Fibroblast of skin of left quadriceps (primary cell): Measurements from ENCODE around the gene ADAMTS7.
"Not testable (repeated sequence)": the region's sequence is repeated elsewhere in the genome, so short reads cannot be mapped to it uniquely, and the experiment has no call there.

Experiments
- DNase-seq, 2 experiments: peaks; one replicate each; pipeline ENCODE4 v3.0.0-alpha.2; 2013; ENCODE audit warnings: low read depth in 2 of 2

ADAMTS7 gene, protein sequence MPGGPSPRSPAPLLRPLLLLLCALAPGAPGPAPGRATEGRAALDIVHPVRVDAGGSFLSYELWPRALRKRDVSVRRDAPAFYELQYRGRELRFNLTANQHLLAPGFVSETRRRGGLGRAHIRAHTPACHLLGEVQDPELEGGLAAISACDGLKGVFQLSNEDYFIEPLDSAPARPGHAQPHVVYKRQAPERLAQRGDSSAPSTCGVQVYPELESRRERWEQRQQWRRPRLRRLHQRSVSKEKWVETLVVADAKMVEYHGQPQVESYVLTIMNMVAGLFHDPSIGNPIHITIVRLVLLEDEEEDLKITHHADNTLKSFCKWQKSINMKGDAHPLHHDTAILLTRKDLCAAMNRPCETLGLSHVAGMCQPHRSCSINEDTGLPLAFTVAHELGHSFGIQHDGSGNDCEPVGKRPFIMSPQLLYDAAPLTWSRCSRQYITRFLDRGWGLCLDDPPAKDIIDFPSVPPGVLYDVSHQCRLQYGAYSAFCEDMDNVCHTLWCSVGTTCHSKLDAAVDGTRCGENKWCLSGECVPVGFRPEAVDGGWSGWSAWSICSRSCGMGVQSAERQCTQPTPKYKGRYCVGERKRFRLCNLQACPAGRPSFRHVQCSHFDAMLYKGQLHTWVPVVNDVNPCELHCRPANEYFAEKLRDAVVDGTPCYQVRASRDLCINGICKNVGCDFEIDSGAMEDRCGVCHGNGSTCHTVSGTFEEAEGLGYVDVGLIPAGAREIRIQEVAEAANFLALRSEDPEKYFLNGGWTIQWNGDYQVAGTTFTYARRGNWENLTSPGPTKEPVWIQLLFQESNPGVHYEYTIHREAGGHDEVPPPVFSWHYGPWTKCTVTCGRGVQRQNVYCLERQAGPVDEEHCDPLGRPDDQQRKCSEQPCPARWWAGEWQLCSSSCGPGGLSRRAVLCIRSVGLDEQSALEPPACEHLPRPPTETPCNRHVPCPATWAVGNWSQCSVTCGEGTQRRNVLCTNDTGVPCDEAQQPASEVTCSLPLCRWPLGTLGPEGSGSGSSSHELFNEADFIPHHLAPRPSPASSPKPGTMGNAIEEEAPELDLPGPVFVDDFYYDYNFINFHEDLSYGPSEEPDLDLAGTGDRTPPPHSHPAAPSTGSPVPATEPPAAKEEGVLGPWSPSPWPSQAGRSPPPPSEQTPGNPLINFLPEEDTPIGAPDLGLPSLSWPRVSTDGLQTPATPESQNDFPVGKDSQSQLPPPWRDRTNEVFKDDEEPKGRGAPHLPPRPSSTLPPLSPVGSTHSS (N-terminal part only)

DNA sequence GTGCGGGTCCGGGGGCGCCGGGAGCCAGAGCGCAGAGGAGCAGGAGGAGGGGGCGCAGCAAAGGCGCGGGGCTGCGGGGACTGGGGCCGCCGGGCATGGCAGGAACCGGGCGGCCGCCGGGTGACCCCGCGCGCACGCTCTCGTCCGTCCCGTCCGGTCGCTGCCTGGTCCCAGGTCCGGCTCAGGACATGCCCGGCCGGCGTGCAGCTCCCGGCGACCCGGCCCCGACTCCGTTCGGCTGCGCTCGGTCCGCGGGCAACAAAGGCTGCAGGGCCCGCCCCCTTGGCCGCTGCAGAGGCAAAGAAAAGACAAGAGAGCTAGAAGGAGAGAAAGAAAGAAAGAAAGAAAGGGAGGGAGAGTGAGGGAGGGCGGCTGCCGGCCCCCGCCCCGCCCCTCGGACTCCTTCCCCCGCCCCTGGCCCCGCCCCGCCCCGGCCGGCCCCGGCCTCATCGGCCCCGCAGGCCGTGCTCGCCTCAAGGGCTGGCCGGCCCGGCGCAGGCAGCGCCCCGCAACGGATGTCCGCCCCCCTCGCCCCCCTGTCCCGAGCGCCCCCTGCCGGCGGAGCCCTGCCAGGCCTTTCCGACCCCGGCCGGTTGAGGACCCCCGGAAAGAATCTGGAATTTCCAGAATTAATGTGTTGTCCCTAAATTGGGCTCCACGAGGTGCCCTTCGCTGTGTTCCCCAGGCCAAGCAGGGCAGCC, at the start of gene ADAMTS7:
Gene ADAMTS7 (minus strand): TSS at position 341 of the 701 bp plus-strand sequence. CDS start 244 bp downstream, at position 97.
- peak; percentile 36 to 49 for DNase-seq

DNA sequence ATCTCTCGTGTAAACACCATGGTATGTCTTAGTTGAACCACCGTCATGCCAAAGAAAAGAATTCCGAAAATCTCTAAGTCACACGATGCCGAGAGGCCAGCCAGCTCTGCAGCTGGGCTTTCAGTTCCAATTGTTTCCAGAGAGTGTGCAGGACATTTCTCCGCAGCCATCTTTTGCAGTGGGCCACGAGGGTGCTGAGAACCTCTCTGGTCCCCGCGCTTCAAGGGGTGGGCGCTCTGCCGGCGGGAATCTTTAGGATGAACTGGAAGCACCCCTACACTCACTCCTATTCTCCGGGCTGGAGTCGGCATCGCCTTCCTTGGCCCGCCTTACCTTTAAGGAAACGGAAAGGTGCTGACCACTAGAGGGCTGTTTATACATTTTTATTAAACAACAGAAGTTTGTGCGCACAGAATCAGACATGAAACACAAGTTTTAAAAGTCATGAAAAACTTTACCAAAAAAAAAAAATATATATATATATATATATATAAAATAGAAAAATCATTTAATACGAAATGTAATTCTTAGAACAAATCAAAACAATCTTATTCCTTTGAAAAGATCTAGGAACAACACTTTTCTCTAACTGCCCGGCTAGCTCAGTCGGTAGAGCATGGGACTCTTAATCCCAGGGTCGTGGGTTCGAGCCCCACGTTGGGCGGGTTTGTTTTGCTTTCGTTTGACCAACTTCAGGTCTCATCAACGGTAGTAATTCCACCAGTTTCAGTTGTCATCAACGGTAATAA, 48.9 kb upstream of the ADAMTS7 start:
- peak; percentile 73 to 75 for DNase-seq

DNA sequence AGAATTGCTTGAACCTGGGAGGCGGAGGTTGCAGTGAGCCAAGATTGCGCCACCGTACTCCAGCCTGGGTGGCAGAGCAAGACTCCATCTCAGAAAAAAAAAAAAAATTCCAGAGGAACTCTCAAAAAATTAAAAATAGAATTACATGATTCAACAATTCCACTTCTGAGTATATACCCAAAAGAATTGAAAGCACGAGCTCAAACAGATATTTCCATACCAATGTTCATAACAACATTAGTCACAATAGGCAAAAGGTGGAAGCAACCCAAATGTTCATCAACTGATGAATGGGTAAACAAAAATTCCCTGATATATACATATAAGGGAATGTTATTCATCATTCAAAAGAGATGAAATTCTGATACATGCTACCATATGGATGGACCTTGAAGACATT, 44.5 kb upstream of the ADAMTS7 start:
- DNase-seq = peak; percentile 72 to 76

DNA sequence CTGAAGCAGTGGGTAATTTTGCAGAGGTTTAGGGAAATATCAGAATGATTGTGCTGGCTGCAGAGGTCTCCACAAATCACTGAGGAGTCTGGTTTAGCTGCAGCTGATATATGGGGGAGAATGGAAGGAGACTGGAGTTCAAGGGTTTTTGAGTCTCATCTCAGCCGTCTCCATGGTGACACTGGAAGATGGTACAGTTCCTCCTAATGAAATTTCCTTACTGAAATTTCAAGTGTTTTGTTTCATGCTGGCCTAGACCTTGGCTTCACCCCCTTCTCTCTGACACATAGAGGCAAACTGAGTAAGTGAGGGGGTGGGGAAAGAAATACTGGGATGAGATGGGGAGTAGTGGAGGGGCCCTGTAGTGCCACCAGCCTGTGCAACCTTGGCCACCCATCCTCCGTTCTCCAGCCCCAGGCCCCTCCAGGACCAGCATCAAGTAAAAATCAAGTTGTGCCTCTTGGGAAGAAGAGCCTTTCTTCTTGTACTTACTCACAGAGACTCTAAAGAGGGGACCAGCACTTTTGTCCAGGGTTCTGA, 43.6 kb upstream of the ADAMTS7 start:
- no peak for DNase-seq

DNA sequence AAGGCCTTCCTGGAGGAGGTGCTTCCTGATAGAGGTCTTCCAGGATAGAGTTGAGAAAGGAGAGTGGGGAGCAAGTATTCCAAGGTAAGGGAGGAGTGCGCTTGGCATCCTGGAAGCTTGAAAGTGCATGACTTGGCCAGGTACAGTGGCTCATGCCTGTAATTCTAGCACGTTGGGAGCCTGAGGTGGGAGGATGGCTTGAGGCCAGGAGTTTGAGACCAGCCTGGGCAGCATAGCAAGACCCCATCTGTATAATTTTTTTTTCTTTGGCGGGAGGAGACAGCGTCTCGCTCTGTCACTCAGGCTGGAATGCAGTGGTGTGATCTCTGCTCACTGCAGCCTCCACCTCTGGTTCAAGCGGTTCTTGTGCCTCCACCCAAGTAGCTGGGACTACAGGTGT, 42.2 kb upstream of the ADAMTS7 start:
- no peak for DNase-seq

DNA sequence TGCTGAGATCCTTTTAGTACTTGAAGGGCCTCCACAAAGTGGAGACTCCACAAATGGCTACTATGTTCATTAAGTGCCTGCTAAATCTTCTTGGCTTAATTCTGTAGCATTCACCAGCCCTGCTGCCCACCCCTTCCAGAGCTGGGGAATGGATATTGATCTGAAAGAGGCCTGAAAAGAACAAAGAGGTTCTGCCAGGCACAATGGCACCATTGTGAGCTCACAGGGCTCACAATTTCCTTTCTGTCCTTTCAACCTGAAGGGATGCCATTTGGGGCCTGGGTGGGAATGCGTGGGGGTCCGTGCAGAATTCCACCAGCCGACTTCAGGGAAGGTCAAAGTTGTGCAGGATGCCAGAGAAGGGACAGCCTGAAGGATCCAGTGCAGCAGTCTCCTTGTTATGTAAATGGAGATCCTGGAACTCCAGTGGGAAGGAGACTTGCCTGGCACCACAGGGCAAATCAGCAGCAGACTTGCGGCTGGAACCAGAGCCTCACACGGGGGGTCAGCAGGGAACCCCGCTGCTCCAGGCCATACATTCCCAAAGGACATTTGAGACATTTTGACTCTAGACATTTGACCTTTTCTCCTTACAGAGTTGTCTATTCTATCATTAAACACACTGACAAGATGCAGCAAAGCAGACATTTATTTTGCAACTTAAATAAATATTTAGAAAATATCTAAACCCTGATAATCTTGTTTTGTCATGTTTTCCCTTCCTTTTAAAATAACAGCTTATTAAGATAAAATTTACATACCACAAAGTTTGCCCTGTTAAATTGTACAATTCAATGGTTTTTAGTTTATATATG, 39.9 kb upstream of the ADAMTS7 start:
- DNase-seq = no peak

DNA sequence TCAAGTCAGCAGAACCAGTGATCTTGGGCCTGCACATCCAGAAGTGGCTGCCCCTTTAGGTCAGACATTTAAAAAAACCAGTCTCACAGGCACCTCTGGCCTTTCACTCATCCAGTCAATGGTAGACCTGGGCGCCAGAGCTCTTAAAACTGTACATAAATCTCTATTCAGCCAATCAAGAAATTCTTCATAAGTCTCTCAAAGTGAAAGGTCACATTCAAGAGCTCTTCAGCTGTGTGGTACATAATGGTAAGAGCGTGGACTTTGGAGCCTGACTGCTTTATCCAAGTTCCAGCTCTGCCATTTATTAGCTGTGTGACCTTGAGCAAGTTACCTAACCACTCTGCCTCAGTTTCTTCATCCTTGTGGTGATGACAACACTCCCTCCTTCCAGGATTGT, 39.1 kb upstream of the ADAMTS7 start:
- DNase-seq = no peak

DNA sequence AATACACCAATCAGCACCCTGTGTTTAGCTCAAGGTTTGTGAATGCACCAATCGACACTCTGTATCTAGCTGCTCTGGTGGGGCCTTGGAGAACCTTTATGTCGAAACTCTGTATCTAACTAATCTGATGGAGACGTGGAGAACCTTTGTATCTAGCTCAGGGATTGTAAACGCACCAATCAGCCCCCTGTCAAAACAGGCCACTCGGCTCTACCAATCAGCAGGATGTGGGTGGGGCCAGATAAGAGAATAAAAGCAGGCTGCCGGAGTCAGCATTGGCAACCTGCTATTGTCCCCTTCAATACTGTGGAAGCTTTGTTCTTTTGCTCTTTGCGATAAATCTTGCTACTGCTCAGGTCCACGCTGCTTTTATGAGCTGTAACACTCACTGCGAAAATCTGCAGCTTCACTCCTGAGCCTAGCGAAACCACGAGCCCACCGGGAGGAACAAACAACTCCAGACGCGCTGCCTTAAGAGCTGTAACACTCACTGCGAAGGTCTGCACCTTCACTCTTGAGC, 36.2 kb upstream of the ADAMTS7 start:
- DNase-seq = not testable (repeated sequence)

DNA sequence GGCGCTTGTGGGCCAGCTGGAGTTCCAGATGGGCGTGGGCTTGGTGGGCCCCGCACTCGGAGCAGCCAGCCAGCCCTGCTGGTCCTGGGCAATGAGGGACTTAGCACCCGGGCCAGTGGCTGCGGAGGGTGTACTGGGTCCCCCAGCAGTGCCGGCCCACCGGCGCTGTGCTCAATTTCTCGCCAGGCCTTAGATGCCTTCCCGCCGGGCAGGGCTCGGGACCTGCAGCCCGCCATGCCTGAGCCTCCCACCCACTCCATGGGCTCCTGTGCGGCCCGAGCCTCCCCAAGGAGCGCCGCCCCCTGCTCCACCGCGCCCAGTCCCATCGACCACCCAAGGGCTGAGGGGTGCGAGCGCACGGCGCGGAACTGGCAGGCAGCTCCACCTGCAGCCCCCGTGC, 35.6 kb upstream of the ADAMTS7 start:
- DNase-seq = not testable (repeated sequence)

DNA sequence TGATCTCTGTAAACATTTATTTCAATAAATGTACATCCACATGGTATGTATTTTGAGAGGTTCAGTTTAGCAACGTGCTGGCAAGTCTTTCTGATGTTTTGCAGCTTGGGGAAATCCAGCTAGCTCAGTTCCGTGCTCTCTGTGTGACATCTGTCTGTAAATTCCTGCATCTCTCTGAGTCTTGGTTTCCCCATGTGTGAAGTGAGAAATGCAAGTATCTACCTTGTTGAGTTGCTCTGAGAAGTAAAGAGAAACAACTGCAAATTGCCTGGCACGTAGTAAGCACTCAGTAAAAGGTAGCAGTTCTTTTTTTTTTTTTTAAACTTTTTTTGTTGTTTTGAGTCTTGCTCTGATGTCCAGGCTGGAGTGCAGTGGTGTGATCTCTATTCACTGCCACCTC, 31.3 kb upstream of the ADAMTS7 start:
- DNase-seq = no peak

DNA sequence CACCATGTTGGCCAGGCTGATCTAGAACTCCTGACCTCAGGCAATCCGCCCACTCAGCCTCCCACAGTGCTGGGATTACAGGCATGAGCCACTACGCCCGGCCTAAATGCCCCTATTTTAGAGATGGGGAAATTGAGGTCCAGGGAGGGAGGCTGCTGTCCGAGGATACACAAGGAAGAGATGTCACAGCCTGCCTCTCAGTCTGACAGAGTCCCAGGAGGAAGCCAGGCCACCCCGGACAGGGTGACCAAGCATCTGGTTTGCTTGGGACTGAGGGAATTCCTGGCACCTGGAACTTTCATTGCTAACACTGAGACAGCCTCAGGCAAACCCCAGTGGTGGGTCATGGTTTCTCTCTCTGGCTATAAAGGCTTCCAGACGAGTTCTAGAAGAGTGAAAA, 30.6 kb upstream of the ADAMTS7 start:
- no peak for DNase-seq

DNA sequence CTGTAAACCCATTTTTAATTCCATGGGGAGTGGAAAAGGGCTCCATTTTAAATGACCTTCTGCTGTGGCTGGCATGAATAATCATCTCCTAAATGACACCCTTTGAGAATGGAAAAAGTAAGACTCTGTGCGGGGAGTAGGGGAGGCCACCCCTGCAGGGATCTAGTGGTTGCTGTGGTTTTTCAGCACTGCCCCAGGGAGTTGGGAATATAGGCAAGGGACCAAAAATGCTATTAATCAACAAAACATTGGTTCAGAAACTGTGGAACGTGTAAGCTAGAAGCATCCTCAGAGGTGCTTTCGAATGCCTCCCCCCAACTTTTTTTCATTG, 30.1 kb upstream of the ADAMTS7 start:
- no peak for DNase-seq

DNA sequence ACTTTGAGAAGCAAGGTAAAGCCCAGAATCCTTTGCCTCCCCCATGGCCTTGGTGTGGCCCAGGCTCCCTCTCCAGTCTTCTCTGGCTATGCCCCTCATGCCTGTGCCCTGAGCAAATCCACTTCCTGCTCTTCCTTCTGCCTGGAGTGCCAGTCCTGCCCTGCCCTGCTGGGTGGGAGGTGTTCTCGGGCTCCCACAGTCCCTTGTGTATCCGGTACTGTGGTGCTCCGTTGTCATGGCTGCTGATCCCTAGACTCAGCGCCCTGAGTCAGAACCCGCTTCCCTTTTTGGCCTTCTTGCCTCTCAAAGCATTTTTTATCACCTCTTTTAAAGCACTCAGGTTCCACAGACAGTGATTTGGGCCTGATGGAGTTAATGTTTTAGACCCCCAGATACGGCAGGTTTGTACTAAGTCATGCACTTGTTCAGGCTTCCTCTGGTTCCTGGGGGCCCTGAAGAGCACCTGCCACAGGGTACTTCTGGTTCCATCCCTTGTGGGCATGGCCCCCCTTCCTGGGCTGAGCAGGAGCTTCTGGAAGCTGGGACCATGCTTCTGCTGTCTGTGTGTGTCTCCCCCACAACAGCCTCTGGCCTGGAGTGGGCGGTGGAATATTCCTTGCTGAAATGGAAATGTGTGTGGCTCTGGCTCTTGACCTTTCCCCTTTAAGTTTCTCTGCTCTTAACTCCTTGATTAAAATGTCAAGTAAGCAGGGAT, 29.6 kb upstream of the ADAMTS7 start:
- no peak for DNase-seq

DNA sequence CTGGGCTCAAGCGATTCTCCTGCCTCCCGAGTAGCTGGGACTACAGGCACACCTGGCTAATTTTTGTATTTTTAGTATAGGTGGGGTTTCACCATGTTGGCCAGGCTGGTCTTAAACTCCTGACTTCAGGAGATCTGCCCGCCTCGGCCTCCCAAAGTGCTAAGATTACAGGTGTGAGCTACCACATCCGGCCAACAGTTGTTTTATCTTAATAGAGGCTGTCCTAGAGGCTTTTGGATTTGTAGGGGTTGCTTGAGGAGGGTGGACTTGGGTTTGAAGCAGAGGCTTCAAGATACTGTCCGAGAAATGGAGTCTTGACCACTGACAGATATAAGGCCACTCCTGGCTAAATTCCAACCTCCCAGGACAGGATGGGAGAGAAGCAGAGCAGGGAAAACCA, 27.9 kb upstream of the ADAMTS7 start:
- not testable (repeated sequence) for DNase-seq

DNA sequence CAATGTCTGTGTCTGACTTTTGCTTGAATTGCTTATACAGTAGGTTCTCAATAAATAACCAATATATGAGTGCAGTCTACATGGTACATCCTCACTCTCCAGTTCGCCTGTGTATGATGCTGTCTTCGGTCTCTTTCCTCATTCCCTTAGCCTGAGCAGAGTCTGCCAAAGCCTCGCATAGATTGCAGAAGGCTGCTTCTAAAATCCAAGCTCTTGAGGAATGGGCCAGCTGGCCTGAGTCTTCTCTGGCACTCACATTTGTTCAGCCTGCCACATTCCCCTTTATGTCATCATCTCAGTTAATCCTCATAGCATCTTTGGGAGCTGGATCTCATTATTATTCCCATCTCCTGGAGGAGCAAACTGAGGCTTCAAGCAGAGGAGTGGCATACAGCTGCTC, 27.2 kb upstream of the ADAMTS7 start:
- DNase-seq = no peak

DNA sequence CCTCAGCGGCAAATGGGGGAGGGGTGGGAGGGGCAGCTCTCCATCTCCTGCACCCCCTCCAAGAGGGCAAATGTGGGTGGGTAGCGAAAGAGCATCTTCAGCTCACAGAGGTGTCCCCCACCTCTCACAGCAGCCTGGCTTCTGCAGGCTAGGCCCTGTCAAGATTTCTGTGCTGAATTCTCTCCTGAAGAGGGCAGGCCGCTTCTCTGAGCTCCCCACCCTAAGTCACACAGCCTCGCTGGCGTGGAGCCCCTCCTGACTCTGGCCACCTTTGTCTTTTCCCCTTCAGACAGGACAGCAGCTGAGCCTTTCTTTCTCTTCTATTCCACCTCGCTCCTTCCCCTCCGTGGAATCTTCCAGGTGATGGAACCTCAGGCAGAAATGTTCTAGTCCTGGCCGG, 26.3 kb upstream of the ADAMTS7 start:
- DNase-seq = no peak

DNA sequence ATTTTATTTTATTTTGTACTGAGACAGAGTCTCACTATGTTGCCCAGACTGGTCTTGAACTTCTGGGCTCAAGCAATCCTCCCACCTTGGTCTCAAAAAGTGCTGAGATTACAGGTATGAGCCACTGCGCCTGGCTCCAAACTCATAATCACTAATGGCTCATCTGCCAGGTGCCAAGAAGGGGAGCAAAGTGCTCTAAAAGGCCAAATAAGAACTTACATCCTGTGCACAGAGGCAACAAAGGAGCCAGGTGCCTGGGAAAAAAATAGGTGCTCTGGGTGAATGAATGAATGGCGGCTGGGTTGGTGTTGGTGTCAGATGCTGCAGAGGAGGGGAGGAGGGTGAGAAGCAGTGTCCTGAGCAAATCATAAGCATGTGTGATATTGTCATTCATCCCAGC, 25.9 kb upstream of the ADAMTS7 start:
- no peak for DNase-seq

DNA sequence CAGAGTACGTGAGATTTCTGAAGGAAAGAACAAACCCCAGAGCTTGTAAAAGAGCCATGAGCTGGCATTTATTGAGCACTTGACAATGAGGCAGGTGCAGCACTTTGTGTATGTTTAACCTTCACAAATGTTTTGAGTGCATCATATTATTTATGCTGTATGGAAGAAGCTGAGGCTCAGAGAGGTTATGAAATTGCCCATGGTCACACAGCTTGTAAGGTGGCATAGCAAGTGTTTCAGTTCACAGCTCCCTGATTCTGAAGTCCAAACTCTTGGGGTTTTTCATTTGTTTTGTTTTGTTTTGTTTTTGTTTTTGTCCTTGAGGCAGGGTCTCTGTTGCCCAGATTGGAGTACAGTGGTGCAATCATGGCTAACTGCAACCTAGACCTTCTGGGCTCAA, 25.1 kb upstream of the ADAMTS7 start:
- DNase-seq = no peak
